GM12878 (cell line): ENCODE results near the gene DPH6. TPM values are rescaled to one million over a fixed set of nuclear protein-coding genes. Genes with fewer than 3 reads are reported as not detected.

Experiments
- BACH1 ChIP-seq: fragments of 450-650 bp; IDR thresholded peaks from 2 replicates; pipeline ENCODE4 v1.6.1; 2017; ENCODE audit warnings: mild to moderate bottlenecking, borderline replicate concordance
- BRCA1 ChIP-seq: IDR thresholded peaks from 2 replicates; pipeline ENCODE4 v1.6.1; 2011; ENCODE audit warnings: low read depth, low read length, improper control_type of control experiment
- CHD1 ChIP-seq: IDR thresholded peaks from 2 replicates; pipeline ENCODE4 v1.6.1; 2012; ENCODE audit warnings: low read depth, low read length, improper control_type of control experiment
- ESRRA ChIP-seq: IDR thresholded peaks from 2 replicates; pipeline ENCODE4 v1.6.1; 2012; ENCODE audit warnings: mild to moderate bottlenecking, low read length, improper control_type of control experiment
- ETV6 ChIP-seq, 2 experiments: fragments of 450-650 bp in 1 of 2; IDR thresholded peaks in 1 of 2; conservative IDR thresholded peaks in 1 of 2; 2 replicates each; pipeline ENCODE4 v1.6.1; 2014; ENCODE audit warnings: antibody characterized with exemption in 1 of 2, borderline replicate concordance in 1 of 2, low read depth in 1 of 2, mild to moderate bottlenecking in 1 of 2, moderate library complexity in 1 of 2
- FOXM1 ChIP-seq: IDR thresholded peaks from 2 replicates; pipeline ENCODE4 v1.6.1; 2012; ENCODE audit warnings: low read depth, mild to moderate bottlenecking, inconsistent platforms, low read length, moderate library complexity
- HDAC2 ChIP-seq: fragments of 200-600 bp; sonication (generic); IDR thresholded peaks from 2 replicates; pipeline ENCODE4 v1.6.1; 2017
- IRF5 ChIP-seq: fragments of 450-650 bp; IDR thresholded peaks from 2 replicates; pipeline ENCODE4 v1.6.1; 2017; ENCODE audit warnings: borderline replicate concordance
- NFIC ChIP-seq: IDR thresholded peaks from 2 replicates; pipeline ENCODE4 v1.6.1; 2012; ENCODE audit warnings: low read depth, mild to moderate bottlenecking, inconsistent platforms, low read length, moderate library complexity
- NFYB ChIP-seq: IDR thresholded peaks from 2 replicates; pipeline ENCODE4 v1.6.1; 2011; ENCODE audit warnings: low read depth, mild to moderate bottlenecking, low read length, improper control_type of control experiment, moderate library complexity; ENCODE audit not compliant: insufficient read depth
- NR2F1 ChIP-seq: fragments of 450-650 bp; conservative IDR thresholded peaks from 2 replicates; pipeline ENCODE4 v1.6.1; 2017; ENCODE audit warnings: mild to moderate bottlenecking
- PRDM15 ChIP-seq: fragments of 450-650 bp; formaldehyde crosslinking; IDR thresholded peaks from 2 replicates; pipeline ENCODE4 v1.4.0; 2020; ENCODE audit warnings: mild to moderate bottlenecking, moderate library complexity
- RAD21 ChIP-seq: IDR thresholded peaks from 2 replicates; pipeline ENCODE4 v1.6.1; 2011; ENCODE audit warnings: mild to moderate bottlenecking, low read depth, low read length, moderate library complexity; ENCODE audit not compliant: insufficient read depth
- RBBP5 ChIP-seq: fragments of 200-600 bp; sonication (generic); conservative IDR thresholded peaks from 2 replicates; pipeline ENCODE4 v1.6.1; 2016
- RELB ChIP-seq: fragments of 450-650 bp; IDR thresholded peaks from 2 replicates; pipeline ENCODE4 v1.6.1; 2017; ENCODE audit warnings: low read depth, mild to moderate bottlenecking, moderate library complexity
- REST ChIP-seq: IDR thresholded peaks from 2 replicates; pipeline ENCODE4 v1.6.1; 2012; ENCODE audit warnings: mild to moderate bottlenecking, low read depth, low read length
- SIN3A ChIP-seq: IDR thresholded peaks from 2 replicates; pipeline ENCODE4 v1.6.1; 2012; ENCODE audit warnings: low read depth, low read length, improper control_type of control experiment
- SMARCA5 ChIP-seq: fragments of 450-650 bp; IDR thresholded peaks from 2 replicates; pipeline ENCODE4 v1.6.1; 2017; ENCODE audit warnings: mild to moderate bottlenecking
- SREBF1 ChIP-seq: IDR thresholded peaks from 2 replicates; pipeline ENCODE4 v1.6.1; 2012; ENCODE audit warnings: mild to moderate bottlenecking, low read length
- YBX1 ChIP-seq: fragments of 450-650 bp; IDR thresholded peaks from 2 replicates; pipeline ENCODE4 v1.6.1; 2016; ENCODE audit warnings: antibody characterized with exemption
- polyA plus RNA-seq, 11 experiments: library from polyadenylated mRNA; depleted of rRNA in 4 of 11; unstranded in 6 of 11; stranded (reverse) in 5 of 11; fragments of >200 nt; fragmentation: Nextera tagmentation in 4 of 11; fragmentation: Illumina TruSeq in 1 of 11; extraction: Ambion mirVana in 4 of 11; extraction: Trizol in 1 of 11; gene quantifications; 1 replicate in 1 of 11; 2 replicates in 10 of 11; pipeline versions ENCODE4 v1.2.1 to v1.2.3, GENCODE V29; 2011 to 2016; ENCODE audit warnings: inconsistent platforms in 2 of 11, missing spikeins in 2 of 11, low read depth in 1 of 11
- total RNA-seq, 4 experiments: library from RNA; depleted of rRNA in 3 of 4; stranded (reverse); fragments of >200 nt in 3 of 4; fragmentation: Illumina TruSeq in 1 of 4; extraction: Trizol in 1 of 4; gene quantifications; 2 replicates each; pipeline versions ENCODE4 v1.2.1 to v1.2.3, GENCODE V29; 2013 to 2021

DPH6 gene
- total and polyA plus RNA-seq, 10 of the 15 experiments (the other 5 are each of a cell fraction or from before 2014, with no cell fraction given) = 9.0 to 68.5 (median 17.1) TPM

GRCh38 chr15:35545824-35546510, at the start of gene DPH6 (continued):
- TF ChIP-seq IRF5 (peak; percentile 92), REST (no peak), SMARCA5 (peak; percentile 86), NFIC (no peak), HDAC2 (no peak), ETV6 (conservative IDR thresholded peaks at IDR 0.05 in 1 of 2, IDR thresholded peaks at IDR 0.05 in 1 of 2; ENCODE audit: borderline replicate concordance in 1 of 2, low read depth in 1 of 2) (no peak), SIN3A (no peak), CHD1 (no peak), RELB (0 out of 2 replicates have a peak, but pooled peaks have one; percentile 13), SREBF1 (no peak), ESRRA (no peak), BACH1 (peak; percentile 59), NR2F1 (peak; percentile 96), NFYB (no peak), RAD21 (no peak), FOXM1 (no peak), RBBP5 (no peak), PRDM15 (no peak), YBX1 (no peak), BRCA1 (no peak)
